ENCODE measurements around the gene NRP2. TPM values are rescaled to one million over a fixed set of nuclear protein-coding genes. Genes with fewer than 3 reads are reported as not detected.

The NRP2 gene
- total and polyA plus RNA-seq, 11 donors, result 2.0 to 57.5 (median 4.7) TPM

- ATAC-seq (peak in 1 of 4 donors; percentile 14), DNase-seq (no peak)
- Histone ChIP-seq H3K9me3 (no peaks in the 10 kb centered on the region), H3K4me3 (no peak overlapping the region), H3K27ac (peak overlapping the region in 1 of 12 donors; percentile 78), H3K4me1 (no peaks in the 10 kb centered on the region), H3K36me3 (peaks cover 0 to 88% (median 33%) of the 10 kb centered on the region in 9 donors), H3K27me3 (no peaks in the 10 kb centered on the region)
- no peak for TF ChIP-seq POLR2A (IDR thresholded peaks at IDR 0.05)
- TF ChIP-seq, protein P1, sequence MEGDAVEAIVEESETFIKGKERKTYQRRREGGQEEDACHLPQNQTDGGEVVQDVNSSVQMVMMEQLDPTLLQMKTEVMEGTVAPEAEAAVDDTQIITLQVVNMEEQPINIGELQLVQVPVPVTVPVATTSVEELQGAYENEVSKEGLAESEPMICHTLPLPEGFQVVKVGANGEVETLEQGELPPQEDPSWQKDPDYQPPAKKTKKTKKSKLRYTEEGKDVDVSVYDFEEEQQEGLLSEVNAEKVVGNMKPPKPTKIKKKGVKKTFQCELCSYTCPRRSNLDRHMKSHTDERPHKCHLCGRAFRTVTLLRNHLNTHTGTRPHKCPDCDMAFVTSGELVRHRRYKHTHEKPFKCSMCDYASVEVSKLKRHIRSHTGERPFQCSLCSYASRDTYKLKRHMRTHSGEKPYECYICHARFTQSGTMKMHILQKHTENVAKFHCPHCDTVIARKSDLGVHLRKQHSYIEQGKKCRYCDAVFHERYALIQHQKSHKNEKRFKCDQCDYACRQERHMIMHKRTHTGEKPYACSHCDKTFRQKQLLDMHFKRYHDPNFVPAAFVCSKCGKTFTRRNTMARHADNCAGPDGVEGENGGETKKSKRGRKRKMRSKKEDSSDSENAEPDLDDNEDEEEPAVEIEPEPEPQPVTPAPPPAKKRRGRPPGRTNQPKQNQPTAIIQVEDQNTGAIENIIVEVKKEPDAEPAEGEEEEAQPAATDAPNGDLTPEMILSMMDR (IDR thresholded peaks at IDR 0.05), result no peak
- whole genome bisulfite sequencing, 4 donors, result 64 to 78% (median 73%) methylated on average over 7 of the region's 7 CpGs
- intact Hi-C loops (cut with DNase I), result no loop called here
These were observed 61.8 kb downstream of the NRP2 start for GRCh38 chr2:205744074-205744591.

GRCh38 chr2:205745661-205746419 is 63.5 kb downstream of the NRP2 start:
- H3K9me3 ChIP-seq, result no peaks in the 10 kb centered on the region
- DNase-seq (no peak), ATAC-seq (no peak)
- intact Hi-C loops (cut with DNase I), result no loop called here
- H3K4me1 ChIP-seq, result no peaks in the 10 kb centered on the region
- WGBS, 4 donors, result 91 to 96% (median 93%) methylated on average over 14 of the region's 14 CpGs
- peak overlapping the region in 1 of 12 donors; percentile 78 for H3K27ac ChIP-seq
- peaks cover 0 to 88% (median 28%) of the 10 kb centered on the region in 9 donors for H3K36me3 ChIP-seq
- TF ChIP-seq, protein P1 (IDR thresholded peaks at IDR 0.05), result no peak
- no peak for TF ChIP-seq POLR2A (IDR thresholded peaks at IDR 0.05)
- no peak overlapping the region for H3K4me3 ChIP-seq
- no peaks in the 10 kb centered on the region for H3K27me3 ChIP-seq

DNA sequence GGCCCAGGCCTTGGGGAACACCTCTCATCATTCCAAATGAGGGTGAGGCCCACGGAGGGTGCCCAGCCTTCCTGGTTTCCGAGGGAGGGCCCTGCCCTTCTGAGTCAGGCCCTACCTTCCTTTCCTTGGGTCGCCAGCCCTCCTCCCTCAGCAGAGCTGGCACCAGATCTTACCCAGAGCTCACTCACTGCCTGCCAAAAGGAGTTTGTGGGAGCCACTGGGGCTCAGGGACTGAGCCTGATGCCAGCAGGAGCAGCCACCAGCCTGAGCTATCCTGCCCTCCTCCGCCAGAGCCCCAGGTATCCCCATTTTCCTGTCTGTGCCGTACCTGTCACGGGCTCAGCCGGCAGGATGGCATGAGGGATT is 64.1 kb downstream of the NRP2 start:
- TF ChIP-seq, protein P1 (IDR thresholded peaks at IDR 0.05), result no peak
- TF ChIP-seq POLR2A (IDR thresholded peaks at IDR 0.05), result no peak
- Histone ChIP-seq H3K36me3 (peaks cover 0 to 85% (median 25%) of the 10 kb centered on the region in 9 donors), H3K27me3 (no peaks in the 10 kb centered on the region), H3K27ac (peak overlapping the region in 1 of 12 donors; percentile 78), H3K4me3 (no peak overlapping the region), H3K4me1 (peaks cover 0 to under 1% (median 0%) of the 10 kb centered on the region in 12 donors), H3K9me3 (no peaks in the 10 kb centered on the region)
- no peak for ATAC-seq
- intact Hi-C loops (cut with DNase I), result no loop called here
- no peak for DNase-seq
- WGBS, 4 donors, result 86 to 97% (median 90%) methylated on average over 6 to 7 of the region's 7 CpGs

GRCh38 chr2:205747829-205748386 is 65.6 kb downstream of the NRP2 start:
- H3K9me3 ChIP-seq, result no peaks in the 10 kb centered on the region
- intact Hi-C loops (cut with DNase I), result no loop called here
- no peaks in the 10 kb centered on the region for H3K27me3 ChIP-seq
- WGBS, 4 donors, result 92 to 94% (median 93%) methylated on average over 11 of the region's 11 CpGs
- no peak for DNase-seq
- TF ChIP-seq, protein P1 (IDR thresholded peaks at IDR 0.05), result no peak
- TF ChIP-seq POLR2A (IDR thresholded peaks at IDR 0.05), result no peak
- peaks cover 0 to 4% (median 0%) of the 10 kb centered on the region in 12 donors for H3K4me1 ChIP-seq
- no peak for ATAC-seq
- no peak overlapping the region for H3K4me3 ChIP-seq
- peak overlapping the region in 1 of 12 donors; percentile 78 for H3K27ac ChIP-seq
- H3K36me3 ChIP-seq, result peaks cover 0 to 74% (median 20%) of the 10 kb centered on the region in 9 donors
